Measurements from ENCODE around the gene PCDHA5.
"Not testable (repeated sequence)": the region's sequence is repeated elsewhere in the genome, so short reads cannot be mapped to it uniquely, and the experiment has no call there.

The PCDHA5 gene

DNA sequence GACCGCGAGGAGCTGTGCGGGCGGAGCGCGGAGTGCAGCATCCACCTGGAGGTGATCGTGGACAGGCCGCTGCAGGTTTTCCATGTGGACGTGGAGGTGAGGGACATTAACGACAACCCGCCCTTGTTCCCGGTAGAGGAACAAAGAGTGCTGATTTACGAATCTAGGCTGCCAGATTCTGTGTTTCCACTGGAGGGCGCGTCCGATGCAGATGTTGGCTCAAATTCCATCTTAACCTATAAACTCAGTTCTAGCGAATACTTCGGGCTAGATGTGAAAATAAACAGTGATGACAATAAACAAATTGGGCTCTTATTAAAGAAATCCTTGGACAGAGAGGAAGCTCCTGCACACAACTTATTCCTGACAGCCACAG is 6.9 kb downstream of the PCDHA5 start:
- in situ Hi-C loops (cut with MboI; ENCODE audit: low sequenced_read_pairs, unreplicated experiment), result no loop called here
- DNase-seq (ENCODE audit: low spot score), result no peak
- TF ChIP-seq, protein P1, sequence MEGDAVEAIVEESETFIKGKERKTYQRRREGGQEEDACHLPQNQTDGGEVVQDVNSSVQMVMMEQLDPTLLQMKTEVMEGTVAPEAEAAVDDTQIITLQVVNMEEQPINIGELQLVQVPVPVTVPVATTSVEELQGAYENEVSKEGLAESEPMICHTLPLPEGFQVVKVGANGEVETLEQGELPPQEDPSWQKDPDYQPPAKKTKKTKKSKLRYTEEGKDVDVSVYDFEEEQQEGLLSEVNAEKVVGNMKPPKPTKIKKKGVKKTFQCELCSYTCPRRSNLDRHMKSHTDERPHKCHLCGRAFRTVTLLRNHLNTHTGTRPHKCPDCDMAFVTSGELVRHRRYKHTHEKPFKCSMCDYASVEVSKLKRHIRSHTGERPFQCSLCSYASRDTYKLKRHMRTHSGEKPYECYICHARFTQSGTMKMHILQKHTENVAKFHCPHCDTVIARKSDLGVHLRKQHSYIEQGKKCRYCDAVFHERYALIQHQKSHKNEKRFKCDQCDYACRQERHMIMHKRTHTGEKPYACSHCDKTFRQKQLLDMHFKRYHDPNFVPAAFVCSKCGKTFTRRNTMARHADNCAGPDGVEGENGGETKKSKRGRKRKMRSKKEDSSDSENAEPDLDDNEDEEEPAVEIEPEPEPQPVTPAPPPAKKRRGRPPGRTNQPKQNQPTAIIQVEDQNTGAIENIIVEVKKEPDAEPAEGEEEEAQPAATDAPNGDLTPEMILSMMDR (IDR thresholded peaks at IDR 0.05; ENCODE audit: borderline replicate concordance, control extremely low read depth, extremely low read depth, insufficient read depth, missing control alignments), result no peak

DNA sequence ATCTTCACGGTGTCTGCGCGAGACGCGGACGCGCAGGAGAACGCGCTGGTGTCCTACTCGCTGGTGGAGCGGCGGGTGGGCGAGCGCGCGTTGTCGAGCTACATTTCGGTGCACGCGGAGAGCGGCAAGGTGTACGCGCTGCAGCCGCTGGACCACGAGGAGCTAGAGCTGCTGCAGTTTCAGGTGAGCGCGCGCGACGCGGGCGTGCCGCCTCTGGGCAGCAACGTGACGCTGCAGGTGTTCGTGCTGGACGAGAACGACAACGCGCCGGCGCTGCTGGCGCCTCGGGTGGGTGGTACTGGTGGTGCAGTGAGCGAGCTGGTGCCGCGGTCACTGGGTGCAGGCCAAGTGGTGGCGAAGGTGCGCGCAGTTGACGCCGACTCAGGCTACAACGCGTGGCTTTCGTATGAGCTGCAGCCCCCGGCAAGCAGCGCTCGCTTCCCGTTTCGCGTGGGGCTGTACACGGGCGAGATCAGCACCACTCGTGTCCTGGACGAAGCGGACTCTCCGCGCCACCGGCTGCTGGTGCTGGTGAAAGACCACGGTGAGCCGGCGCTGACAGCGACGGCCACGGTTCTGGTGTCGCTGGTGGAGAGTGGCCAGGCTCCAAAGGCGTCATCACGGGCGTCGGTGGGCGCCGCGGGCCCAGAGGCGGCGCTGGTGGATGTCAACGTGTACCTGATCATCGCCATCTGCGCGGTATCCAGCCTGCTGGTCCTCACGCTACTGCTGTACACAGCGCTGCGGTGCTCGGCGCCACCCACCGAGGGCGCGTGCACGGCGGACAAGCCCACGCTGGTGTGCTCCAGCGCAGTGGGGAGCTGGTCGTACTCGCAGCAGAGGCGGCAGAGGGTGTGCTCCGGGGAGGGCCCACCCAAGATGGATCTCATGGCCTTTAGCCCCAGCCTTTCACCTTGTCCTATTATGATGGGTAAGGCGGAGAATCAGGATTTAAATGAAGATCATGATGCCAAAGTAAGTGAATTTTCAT is 8.4 kb downstream of the PCDHA5 start:
- in situ Hi-C loops (cut with MboI; ENCODE audit: low sequenced_read_pairs, unreplicated experiment); DNase-seq (ENCODE audit: low spot score): not testable (repeated sequence)

DNA sequence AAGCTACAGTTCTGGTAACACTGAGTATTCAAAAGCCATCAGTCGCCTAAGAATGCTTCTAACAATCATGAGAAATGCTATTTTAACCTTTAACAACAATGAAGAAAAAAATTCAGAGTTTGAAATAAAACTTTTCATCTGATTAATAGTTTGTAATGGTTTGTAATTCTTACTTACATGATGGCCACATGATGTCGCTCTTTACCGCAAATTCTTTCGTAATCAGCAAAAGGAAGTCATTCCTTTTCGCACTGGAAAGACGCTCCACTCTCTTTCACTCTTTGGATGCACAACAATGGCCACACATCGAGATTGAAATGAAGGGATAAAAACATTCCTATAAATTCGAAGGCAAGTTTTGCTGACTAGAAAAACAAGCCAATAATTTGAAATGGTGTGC is 12.6 kb downstream of the PCDHA5 start, which contains the start of gene PCDHA7:
Gene PCDHA7 (plus strand): TSS at position 277 of the 400 bp plus-strand sequence. CDS start 115 bp downstream, at position 392.
- DNase-seq (ENCODE audit: low spot score), result no peak
- in situ Hi-C loops (cut with MboI; ENCODE audit: low sequenced_read_pairs, unreplicated experiment), result no loop called here
- TF ChIP-seq, protein P1 (IDR thresholded peaks at IDR 0.05; ENCODE audit: borderline replicate concordance, control extremely low read depth, extremely low read depth, insufficient read depth, missing control alignments), result no peak

DNA sequence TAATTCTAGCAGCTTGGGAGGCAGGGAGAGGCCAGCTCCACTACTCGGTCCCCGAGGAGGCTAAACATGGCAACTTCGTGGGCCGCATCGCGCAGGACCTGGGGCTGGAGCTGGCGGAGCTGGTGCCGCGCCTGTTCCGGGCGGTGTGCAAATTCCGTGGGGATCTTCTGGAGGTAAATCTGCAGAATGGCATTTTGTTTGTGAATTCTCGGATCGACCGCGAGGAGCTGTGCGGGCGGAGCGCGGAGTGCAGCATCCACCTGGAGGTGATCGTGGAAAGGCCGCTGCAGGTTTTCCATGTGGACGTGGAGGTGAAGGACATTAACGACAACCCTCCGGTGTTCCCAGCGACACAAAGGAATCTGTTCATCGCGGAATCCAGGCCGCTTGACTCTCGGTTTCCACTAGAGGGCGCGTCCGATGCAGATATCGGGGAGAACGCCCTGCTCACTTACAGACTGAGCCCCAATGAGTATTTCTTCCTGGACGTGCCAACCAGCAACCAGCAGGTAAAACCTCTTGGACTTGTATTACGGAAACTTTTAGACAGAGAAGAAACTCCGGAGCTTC is 13.1 kb downstream of the PCDHA5 start:
- not testable (repeated sequence) for DNase-seq (ENCODE audit: low spot score)

DNA sequence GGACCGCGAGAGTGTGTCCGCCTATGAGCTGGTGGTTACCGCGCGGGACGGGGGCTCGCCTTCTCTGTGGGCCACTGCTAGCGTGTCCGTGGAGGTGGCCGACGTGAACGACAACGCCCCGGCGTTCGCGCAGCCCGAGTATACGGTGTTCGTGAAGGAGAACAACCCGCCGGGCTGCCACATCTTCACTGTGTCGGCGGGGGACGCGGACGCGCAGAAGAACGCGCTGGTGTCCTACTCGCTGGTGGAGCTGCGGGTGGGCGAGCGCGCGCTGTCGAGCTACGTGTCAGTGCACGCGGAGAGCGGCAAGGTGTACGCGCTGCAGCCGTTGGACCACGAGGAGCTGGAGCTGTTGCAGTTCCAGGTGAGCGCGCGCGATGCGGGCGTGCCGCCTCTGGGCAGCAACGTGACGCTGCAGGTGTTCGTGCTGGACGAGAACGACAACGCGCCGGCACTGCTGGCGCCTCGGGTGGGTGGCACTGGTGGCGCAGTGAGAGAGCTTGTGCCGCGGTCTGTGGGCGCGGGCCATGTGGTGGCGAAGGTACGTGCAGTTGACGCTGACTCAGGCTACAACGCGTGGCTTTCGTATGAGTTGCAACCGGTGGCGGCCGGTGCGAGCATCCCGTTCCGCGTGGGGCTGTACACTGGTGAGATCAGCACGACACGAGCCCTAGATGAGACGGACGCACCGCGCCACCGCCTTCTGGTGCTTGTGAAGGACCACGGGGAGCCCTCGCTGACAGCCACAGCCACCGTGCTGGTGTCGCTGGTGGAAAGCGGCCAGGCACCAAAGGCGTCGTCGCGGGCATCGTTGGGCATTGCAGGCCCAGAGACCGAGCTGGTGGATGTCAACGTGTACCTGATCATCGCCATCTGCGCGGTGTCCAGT is 14.5 kb downstream of the PCDHA5 start:
- TF ChIP-seq, protein P1 (IDR thresholded peaks at IDR 0.05; ENCODE audit: borderline replicate concordance, control extremely low read depth, extremely low read depth, insufficient read depth, missing control alignments), result no peak
- in situ Hi-C loops (cut with MboI; ENCODE audit: low sequenced_read_pairs, unreplicated experiment), result no loop called here
- DNase-seq (ENCODE audit: low spot score), result no peak

More for the DNA sequence above, 13.1 kb downstream of the PCDHA5 start:
- in situ Hi-C loops (cut with MboI; ENCODE audit: low sequenced_read_pairs, unreplicated experiment), result not testable (repeated sequence)

DNA sequence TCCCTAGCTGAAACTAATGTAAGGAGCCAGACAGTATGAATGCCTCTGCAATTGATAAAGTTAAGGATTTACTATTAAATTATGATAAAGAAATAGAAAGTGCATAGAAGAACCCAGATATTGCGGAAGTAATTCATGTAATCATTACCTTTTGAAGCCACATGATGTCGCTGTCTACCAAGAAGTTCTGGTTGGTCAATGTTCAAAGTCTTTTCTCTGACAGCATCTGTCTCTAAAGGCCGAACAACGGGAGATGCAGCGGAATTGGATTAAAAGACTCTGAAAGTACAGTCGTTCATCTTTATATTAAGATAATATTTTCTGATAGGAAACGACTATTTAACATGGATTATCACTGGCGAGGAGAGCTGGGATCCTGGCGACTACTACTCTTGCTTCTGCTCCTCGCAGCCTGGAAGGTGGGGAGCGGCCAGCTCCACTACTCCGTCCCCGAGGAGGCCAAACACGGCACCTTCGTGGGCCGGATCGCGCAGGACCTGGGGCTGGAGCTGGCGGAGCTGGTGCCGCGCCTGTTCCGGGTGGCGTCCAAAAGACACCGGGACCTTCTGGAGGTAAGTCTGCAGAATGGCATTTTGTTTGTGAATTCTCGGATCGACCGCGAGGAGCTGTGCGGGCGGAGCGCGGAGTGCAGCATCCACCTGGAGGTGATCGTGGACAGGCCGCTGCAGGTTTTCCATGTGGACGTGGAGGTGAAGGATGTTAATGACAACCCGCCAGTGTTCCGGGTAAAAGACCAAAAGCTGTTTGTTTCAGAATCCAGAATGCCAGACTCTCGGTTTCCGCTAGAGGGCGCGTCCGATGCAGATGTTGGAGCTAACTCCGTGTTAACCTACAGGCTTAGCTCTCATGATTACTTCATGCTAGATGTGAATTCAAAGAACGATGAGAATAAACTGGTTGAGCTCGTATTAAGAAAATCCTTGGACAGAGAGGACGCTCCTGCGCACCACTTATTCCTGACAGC is 19.9 kb downstream of the PCDHA5 start, which contains the start of gene PCDHA8:
Gene PCDHA8 (plus strand): TSS at position 210 of the 985 bp plus-strand sequence. CDS start 135 bp downstream, at position 345.
- TF ChIP-seq, protein P1 (IDR thresholded peaks at IDR 0.05; ENCODE audit: borderline replicate concordance, control extremely low read depth, extremely low read depth, insufficient read depth, missing control alignments), result no peak
- DNase-seq (ENCODE audit: low spot score), result no peak
- in situ Hi-C loops (cut with MboI; ENCODE audit: low sequenced_read_pairs, unreplicated experiment), result no loop called here
